Hepatic stellate cell (primary cell): ENCODE data around the gene URAD.
"Not testable (repeated sequence)": the region's sequence is repeated elsewhere in the genome, so short reads cannot be mapped to it uniquely, and the experiment has no call there.

ENCODE experiments used
- DNase-seq: peaks from one replicate; pipeline ENCODE4 v3.0.0; 2011; ENCODE audit warnings: low spot score

The URAD gene

DNA sequence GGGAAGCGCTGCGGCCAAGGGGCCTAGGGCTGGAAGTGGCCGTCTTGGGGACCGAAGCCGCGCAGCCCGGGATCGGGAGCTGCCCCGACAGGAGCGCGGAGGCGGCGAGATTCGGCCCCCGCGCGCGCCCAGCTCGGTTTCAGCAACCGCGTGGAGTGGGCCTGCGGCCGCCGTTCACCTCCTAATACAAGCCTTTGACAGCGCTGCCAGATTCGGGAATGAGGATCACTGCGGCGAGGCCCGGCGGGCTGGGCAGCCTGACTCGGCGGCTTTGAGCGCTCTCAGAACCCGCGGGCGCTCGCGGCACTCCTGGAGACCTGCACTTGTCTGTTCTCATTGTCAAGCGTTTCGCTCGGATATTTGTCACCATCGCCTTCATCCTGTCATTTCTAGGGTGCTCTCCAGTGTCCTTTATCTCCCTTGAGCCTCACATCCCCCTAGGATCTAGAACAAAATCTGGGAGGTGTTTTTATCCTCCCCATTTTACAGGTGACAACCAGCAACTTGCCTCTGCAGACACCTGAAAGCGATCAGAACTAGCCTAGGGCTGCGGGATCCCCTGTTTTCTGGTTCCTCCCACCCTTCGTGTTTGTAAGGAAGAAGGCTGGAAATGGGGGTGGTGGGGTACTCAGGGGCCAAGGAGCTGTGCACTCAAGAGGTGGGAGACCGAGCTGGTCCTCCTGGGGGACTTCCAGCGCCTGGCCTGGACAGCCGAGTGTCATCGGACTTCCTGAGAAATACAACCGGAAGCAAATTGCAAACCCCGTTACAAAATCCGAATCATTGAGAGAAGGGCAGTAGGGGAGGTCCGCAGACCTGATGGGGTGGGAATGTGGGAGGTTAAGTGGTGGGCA, 17.9 kb downstream of the URAD start:
- no peak for DNase-seq

DNA sequence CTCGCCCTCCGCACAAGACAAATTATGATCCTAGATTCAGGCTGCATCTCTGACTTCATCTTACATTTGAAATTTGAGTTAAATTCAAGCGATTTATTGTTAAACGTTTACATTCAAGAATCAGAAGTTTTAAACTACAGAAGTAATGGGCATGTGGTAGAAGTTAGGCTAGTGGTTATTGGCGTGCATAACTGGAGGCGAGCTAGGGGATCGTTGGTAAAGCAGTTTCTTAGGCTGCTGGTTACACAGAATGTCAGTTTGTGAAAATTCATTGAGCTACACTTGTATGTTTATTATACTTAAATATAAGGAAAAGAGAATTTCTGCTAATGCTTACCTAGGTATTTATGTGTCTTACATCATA, 18.6 kb downstream of the URAD start:
- DNase-seq = no peak

DNA sequence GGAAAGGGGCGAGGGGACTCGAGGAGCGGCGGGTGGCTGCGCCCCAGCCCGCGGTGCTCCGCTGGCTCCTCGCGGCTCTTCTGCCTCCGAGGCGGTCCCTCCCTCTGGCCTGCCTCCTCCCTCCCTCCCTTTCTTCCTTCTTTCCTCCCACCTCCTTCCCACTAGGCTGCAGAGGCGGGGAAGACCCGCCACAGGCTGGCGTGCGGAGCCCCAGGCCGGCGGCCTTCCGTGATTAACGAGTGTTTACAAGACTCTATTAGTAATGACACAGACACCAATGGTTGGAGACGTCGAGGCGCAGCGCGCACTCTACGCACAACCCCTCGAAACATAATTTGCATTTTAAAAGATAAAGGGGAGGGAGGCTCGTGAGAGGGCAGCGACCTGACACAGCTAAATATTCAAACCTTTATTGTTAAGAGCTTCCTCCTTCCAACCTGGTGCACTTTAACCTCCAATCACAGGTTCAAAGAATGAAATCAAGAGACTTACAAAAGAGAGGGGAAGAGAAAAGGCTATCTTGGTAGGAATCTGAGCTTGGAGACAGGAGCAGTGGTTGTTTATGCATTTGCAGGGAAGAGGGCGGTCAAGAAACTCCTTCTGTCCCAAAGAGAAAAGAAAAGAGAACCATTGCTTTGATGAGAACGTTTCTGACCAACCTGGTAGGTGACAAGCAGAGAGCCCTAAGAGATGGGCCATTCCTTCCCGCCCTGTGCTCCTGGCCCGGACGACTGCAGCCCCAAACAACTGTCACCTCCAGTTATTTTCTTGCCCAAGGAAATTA, 19.2 kb downstream of the URAD start, which contains the start of gene CDX2:
TSS of gene CDX2 (minus strand) at position 234 of the 784 bp plus-strand sequence. CDS start 309 bp downstream, outside the sequence.
- DNase-seq = no peak

DNA sequence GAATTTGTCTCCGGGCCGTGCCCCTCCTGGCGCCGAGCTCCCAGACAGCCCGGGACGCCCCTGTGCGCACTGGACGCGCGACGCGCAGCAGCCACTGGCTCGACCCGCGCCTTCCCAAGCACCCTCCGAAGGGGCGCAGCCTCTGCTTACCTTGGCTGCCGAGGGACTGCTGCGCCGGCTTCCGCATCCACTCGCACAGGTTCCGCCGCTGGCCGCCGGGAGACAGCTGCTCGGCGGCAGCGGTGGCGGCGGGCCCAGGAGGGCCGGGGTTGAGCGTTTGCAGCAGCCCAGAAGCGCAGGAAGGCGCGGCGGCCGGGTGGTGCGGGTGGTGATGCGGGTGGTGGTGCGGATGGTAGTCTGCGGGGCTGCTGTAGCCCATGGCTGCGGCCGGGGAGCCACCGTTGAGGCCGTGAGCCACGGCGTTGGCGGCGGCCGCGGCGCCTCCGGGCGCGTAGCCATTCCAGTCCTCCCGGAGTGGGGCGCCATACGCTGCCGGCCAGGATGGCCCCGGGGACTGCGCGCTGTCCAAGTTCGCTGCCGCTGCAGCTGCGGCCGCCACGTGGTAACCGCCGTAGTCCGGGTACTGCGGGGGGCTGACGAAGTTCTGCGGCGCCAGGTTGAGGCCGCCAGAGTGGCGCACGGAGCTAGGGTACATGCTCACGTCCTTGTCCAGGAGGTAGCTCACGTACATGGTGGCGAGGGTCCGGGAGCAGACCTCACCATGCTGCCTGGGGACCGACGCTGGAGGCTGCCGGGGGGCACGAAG, 20.0 kb downstream of the URAD start:
- DNase-seq = no peak

DNA sequence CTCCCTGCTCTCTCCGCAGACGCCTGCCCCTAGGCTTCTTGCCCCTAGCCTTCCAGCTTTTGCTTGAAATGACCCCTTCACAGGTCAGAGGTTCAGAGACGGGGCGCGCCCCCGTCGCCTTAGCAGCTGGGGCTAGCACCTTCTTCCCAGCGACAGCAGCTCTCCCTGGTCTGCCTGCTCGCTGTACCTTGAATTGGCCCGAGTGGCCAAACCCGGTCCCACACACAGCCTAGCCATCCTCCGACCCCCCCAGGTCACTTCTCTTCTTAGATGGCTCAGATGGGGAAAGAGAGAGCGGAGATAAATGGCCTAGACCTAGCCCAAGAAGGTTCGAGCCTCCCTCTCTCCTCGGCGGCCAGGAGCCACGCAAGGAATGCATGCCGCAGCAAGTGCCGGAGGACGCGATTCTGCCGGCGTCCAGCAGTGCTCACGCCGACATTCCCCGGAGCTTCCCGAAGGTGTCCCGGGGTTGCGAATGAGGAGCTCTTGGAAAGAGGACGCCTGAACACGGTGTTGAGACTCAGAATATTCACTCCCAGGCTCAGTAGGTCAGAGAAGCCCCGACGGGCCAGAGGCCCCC, 20.7 kb downstream of the URAD start:
- no peak for DNase-seq

DNA sequence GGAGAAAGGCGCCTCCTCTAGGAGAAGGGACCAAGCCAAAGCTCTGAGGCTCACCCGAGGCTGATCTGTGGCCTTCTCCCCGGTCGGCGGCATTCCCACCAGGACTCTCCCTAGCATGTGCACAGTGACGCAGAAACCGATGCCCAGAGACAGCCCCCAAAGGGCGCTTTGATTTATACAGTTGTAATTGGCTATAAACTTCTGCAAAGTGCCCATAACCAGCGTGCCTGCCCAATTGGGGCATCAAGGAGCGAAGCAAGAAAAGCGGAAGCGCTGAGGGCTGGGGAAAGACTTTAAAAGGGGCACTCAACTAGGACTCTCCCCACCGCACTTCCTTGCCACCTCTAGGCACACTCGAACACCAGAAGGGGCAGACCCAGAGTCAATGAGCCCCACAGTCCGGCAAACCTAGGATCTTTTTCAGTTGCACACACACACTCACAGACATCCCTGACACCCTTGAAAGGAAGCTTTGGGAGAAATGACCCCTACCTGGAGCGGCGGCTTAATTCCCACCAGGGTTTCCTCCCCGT, 21.2 kb downstream of the URAD start:
- no peak for DNase-seq

DNA sequence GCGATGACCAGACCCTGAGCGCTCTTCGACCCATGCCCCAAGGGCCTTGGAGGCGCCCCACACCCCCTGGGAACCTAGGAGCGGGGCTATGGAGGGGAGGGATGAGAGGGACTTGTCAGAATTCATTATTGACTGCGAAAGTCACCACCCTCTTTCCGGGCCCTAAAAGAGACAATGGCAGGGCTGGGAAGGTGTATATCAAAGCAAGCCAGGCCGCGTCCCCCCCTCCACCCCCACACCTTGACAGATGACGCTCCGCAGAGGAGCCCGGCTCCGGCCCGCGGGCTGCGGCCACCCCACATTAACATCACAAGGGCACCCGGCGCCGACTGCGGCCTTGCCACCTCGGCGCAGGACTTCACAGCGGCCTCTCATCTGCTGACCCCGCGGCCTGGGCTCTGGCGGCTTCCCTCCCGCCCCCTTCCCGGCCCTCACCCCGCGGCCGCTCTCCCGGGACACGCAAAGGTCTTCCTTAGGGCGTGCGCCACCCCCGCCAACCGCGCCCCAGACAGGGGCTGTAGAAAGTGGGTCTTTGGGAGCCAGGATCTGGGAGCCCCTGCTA, 21.8 kb downstream of the URAD start:
- no peak for DNase-seq

DNA sequence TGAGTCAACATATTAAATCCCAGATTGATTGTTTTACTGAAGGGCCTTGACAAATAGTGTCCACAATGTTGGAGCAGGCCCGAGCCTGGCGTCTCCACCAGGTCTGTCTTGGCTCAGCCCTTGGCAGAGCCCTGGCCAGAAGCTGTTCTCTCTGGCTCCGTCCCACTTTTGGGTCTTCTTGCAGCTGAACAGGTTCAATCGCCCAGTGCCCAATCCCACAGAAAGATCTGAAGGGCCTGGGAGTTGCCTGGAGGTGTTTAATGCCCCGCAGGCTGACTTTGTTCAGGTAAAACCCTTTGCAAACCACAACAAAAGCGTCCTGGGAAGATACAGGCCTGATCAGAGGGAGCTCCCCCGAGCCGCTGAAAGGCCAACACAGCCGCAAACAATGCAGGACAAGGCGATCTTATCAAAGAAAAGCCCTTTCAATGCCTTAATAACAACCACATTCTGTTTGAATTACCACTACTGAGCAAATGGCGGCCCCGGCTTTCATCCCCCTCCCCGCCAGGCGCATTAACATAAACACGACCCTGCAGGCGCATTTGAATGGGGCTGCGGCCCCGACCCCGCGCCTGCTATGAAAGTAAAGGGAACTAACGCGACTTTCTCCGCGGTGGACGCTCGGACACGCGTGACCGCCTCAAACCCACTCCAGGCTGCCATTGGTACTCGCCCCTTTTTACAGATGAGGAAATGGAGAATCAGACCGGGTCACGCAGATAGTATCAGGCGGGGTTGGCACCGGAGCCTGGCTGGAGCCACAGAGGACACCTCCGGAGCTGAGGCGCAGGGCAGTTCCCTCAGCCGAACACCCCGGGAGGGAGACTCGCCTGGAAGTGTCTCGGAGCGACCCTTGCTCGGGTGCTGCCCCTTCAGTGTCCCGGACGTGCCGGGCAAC, 22.5 kb downstream of the URAD start:
- DNase-seq = no peak

DNA sequence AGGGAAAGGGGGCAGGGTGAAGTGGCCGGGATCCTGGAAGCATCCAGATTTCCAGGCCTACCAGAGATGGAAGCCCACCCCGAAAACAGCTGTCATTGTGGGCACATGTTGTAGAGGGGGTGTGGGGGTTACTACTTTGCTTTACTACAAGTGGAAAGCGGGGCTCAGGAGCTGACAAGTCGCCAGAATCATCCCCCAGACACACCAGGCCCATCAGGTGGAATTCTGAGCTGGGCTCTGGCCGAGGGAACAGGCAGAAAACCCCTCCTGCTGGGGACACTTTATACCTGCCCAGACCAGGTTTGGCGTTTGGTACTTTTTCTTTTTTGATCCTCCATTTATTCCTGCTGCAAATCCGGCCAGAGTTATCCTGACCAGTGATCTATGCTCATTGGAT, 23.2 kb downstream of the URAD start:
- DNase-seq = no peak

DNA sequence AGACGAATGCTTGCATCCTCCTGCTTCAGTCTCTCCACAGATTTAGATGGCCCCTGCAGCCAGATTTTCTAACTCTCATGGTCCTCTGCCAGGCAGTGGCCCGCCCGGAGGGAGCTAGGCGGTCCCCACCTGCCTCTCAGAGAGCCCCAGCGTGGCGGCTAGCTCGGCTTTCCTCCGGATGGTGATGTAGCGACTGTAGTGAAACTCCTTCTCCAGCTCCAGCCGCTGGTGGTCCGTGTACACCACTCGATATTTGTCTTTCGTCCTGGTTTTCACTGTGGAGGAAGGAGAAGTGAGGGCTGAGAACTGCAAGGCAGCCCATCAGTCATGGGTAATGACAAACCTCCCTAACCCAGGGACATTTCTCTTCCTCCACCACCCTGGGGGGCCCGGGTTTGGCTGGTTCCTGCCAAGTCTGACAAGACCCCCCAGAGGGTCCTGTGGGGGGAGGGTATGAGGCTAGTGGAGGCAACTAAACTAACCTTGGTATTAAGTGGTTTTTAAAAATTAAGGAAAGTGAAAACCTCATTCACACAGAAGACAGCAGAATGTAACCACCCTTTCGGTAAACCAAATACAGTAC, 23.7 kb downstream of the URAD start:
- DNase-seq = no peak

DNA sequence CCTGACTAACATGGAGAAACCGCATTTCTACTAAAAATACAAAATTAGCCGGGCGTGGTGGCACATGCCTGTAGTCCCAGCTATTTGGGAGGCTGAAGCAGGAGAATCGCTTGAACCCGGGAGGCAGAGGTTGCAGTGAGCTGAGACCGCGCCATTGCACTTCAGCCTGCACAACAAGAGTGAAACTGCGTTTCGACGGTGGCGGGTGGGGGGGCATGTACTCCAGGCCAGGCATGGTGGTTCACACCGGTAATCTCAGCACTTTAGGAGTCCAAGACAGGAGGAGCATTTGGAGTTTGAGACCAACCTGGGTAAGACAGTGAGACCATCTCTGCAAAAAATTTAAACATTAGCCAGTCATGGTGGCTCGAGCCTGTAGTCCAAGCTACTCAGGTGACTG, 24.3 kb downstream of the URAD start:
- DNase-seq = not testable (repeated sequence)

DNA sequence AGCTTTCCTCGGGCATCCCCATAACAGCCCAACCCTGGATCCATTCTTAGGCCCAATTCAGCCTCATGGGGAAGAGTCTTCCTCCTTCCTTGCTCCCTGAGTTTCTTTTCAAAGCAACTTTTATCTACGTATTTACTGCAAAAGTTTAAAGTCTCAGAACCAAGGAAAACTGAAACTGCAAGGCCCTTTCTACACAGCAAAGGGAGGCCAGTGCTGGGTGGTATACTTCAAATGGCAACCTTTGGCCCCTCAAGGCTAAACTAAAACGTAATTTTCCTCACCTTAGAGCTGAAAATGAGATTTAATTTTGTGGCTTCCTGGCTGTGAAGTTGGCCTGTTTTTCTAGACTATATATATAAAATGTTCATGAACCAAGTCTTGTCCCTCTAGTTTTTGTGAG, 25.0 kb downstream of the URAD start:
- DNase-seq = no peak

DNA sequence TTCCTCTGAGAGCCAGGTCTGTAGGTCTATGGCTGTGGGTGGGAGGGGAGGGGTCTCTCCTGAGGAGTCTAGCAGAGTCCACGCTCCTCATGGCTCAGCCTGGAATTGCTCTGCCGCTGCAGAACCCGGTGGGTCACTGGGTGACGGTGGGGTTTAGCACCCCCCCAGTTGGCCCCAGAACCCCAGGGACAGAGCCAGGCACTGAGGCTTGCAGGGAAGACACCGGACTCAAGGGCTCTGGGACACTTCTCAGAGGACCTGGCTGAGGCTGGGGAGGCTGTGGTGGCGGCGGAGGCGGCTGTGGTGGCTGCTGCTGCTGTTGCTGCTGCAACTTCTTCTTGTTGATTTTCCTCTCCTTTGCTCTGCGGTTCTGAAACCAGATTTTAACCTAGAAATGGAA, 25.5 kb downstream of the URAD start:
- DNase-seq = no peak

DNA sequence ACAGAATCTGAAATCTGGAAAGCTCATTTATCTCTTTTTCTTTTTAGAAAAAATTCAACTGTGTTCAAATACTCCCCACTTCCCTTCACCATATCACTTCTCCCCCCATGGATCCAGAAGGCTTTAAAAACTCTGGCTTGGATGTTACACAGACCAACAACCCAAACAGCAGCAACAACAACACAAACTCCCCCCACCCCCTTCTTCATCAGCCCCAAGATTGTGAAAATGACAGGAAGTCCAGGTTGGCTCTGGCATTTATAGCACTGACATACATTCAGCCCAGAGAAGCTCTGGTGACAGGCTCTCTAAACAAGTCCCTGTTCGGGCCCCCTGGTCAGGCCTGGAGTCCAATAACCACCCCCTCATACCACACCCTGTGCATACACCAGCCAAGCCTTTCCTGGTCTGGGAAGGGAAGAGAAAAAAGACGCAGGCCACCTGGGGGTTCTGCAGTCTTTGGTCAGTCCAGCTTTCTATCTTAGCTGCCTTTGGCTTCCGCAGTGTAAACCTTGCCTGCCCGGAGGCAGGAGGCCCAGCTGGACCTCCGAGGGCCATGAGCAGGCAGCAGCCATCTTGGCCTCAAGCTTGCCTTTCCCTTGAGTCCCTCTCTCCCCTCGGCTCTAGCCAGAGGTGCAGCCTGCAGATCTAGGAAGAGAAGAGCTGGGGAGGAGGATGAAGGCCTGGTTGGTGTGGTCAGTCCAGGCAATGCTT, 26.2 kb downstream of the URAD start:
- DNase-seq = peak; percentile 4

DNA sequence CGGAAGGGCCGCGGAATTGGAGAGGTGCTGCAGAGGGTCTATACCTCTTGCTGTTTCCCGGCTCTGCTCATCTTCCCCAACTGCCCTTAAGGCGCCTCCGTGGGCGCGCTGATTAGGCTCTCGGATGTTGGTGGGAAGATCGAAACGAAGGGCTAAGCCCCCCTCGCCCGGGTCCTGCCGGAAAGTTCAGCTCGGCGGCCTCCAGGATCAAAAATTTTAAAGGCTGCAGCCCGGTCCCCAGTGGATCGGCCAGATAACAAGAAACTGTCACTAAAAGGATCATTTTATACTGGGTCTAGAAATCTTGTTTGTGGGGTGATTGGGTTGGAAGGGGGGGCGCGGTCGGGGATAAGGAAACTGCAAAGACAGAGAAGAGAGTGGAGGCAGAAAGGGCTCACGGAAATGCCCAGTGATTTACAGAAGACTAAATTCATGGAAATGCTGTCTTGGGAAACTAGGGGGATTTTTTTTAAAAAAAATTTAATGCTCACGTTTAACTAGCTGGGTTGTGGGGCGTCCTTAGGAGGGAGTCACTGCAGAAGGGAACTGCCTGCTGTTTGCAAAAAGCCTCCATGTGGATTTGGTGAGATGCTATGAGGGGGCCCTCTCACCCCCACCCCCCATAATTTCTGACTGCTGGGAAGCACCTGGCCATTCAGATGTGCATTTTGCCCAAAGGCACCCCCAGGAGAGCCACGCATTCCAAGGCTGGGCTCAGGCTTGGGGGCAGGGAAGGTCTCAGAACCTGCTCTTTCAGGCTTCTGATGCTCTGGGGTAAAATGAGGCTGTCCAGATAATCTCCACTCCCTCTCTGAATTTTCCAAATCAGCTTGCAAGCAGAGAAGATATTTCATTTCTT, 27.0 kb downstream of the URAD start:
- peak; percentile 3 for DNase-seq

DNA sequence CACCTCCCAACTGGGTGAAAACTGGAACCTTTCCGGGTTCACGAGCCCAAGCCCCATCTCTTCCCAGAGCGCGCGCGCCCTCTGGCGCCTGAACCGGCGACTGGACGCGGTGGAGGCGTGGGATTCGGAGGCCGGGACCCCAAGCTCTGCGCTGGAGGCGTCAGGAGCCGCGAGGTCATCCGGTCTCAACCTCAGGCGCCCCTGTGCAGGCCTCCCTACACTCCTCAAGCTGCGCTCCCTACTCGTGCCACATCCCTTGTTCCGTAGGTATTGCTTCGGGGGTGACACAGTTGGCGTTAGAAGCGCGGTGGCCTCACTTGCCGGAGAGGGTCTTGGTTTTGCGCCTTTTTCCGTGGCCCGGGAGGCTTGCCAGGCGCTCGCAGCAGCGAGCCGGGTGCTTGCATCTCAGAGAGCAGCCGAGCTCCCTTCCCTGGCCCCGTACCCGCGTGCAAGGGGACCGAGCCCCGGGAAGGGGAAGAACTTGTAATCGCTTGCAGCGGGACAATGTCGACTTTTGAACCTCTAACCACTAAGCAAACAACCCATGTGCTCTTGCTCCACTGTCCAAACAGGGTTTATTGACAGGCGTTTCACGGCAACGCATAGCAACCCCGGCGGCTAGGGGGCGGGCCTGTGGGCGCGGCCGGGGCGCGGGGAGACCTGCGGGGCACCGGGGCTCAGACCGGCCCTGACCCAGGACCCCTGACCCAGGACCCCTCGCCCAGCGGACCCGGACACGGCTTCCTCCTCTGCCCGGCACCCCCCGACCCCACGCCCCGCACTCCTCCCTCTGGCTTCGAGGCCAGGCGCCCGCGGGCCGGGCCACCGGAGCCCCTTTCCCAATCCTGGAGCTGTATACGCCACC, 27.9 kb downstream of the URAD start:
- peak; percentile 64 for DNase-seq

DNA sequence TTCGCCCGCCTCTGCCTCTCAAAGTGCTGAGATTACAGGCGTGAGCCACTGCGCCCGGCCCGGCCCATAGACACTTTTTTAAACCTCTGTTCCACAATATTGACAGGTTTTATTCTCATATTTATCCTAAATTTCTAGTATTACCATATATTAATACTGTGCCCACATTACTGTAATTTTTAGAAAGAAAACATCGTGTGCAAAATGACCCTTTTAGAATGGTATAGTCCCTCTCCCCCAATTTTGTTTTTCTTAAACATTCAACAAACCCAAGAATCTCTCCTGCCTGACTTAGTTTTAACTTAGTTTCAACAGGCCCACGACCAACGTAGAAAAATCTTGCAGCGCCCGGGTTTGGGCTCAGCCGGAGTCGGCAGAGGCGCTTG, 28.5 kb downstream of the URAD start:
- DNase-seq = no peak
